GM18499 (cell line): Measurements from ENCODE around the gene DTNA.

Experiments
- ATAC-seq: cut with Tn5 transposase; IDR thresholded peaks from one replicate; pipeline ENCODE4 v1.9.1; 2021; ENCODE audit warnings: moderate number of reproducible peaks; ENCODE audit not compliant: insufficient read depth, unreplicated experiment

The DTNA gene

DNA sequence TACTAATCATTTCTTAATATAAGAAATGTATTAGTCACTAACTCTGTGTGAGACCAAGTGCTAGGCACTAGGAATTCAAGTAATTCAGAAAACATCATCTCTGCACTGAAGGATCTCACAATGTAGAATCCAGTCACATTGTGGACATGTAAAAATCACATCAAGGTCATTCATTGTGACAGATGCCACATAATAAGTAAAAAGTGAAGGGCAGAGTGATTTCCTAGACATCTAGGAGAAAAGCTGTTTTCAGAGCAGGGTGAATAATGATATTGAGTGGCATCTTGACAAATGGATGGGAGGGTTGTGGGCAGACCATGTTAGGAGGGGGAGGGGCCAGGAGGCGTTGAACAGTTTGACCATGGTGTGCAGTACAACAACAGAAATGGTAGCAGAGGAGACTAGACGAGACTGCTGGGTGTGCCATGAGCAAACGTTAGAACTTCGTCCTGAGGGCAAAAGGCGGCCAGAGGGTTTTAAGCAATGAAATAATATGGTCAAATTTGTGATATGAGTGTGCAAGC lies 93.8 kb downstream of the DTNA start:
- ATAC-seq, result no peak

DNA sequence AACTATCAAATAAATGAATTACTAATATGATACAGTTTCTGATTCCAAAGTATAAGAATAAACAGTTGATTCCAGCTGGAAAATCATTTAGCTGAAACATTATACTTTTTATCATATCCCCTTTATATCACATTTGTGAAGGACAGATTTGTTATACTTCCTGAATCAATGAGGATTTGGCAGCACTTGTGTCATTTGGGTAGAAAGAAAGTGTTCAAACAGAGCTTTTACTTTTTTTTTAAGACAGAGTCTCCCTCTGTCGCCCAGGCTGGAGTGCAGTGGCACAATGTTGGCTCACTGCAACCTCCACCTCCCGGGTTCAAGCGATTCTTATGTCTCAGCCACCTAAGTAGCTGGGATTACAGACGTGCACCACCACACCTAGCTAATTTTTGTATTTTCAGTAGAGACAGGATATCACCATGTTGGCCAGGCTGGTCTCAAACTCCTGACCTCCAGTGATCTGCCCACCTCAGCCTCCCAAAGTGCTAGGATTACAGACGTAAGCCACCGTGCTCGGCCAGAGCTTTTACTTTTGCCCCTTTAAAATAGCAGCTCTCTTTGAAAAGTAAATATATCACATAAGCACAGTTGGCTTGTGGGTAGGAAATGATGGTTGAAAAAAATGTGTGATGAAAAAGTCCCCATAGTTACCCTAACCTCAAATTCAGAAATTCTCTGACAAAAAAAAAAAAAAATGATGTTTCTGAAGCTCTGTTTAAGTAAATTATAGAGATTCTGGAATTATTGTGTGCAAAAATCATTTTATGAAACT lies 95.2 kb downstream of the DTNA start:
- ATAC-seq, result no peak

DNA sequence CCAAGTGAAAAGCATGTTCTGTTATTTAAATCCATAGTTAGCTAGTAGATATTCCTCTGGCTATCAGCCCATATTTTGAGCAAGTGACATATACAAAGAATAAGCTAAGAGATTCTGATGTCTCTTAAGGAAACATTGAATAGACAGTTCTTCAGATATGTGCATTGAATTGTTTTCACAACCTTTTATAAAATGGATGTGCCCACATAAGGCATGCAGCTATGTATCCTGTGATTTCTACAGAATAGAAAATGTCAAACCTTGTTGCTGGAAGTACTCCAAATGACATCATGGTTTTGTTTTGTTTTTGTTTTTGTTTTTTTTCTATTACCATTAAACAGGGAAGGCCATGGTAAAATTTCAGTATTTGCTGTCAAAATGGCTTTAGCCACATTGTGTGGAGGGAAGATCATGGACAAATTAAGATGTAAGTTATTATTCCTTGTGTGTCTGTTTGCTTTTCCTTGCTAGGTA lies 95.8 kb downstream of the DTNA start:
- ATAC-seq, result no peak

DNA sequence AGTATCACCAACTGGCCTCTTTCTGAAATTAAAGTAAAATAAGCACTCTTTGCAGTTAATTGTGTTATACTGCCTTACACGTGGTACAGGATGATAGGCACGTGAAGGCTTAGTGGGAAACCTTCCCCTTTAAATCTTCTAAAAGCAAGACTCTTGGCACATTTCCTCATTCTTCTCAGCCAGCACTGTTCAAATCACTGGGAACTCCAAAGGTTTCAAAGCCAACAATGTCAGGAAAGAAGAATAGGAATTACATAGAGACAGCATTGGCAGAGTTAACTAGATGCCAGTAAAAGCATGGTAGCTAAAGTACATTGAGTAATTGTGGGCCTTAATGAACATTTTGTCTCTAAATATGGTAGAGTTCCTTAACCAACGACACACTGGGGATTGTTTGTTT lies 96.4 kb downstream of the DTNA start:
- no peak for ATAC-seq

DNA sequence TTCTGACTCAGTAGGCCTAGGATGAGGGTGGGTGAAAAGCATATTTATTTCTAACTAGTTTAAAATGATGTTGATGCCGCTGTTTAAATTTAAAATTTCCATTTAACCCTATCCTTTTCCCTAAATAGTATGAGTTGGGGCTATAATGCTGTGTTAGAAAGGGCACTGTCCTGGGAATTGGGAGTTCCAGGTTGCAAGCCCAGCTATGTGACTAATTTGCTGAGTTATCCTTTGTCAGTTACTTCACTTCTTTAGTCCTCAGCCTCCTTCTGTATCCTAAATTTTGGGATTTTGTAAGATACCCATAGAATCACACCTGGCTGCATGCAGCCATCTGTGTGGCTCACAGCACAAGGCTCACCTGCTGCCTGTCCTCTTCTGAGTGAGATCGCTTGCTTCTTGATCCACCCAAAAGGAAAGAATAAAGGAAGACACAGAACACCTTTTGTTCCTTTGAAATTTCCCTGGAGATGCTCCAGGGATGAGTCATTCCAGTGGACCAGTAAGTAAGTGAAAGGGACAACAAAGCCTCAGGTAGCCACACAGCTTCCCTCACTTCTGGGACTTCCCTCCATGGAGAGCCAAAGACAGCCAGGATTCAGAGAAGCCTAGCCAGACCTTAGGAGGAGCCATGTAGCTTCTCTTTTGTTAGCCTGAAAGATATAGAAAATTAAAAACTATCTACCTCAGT lies 97.2 kb downstream of the DTNA start:
- ATAC-seq, result no peak

DNA sequence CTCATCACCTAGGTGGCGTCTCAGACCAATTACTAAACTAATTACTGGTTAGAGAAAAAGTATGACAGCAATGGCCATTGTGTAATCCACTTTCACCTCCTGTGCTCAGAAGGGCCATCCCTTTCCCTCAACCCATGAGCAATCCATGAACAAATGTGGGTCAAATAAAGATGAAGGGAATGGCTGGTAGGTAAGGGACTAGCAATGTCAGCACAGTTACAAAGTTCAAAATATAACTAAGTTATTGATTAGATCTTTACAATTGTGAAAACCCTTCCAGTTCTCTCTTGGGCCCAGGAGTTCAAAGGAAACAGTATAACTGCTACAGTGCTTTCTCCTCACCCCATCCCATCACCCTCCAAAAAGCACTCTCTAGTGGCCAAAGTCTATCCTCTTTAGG lies 98.3 kb downstream of the DTNA start:
- no peak for ATAC-seq

DNA sequence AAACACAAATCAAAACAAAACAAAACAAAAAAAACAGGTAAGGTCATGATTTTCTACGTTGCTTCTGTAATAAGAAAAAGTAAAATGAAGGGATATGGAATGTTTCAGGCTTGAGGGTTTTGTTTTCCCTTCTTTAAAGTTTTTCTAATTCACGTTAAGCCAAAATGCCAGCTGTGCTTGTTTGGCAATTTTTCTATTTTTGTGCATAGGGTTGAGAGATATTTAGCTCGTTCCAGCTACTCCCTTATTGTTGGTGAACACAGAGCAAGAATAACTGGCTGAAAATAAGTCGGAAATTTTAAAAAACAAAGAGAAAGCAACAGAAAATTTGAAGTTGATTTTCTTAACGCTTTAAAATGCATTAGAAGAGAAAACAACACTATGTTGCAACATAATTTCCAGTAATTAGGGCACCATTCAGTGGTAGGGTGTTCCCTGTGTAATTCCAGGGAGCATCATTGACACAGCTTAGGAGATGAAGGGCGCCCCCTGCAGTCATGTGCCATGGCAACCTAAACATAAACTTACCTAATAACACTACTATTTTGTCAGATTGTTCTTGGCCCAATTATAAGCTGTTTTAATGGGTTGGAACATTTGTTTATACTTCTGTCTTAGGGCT lies 99.5 kb downstream of the DTNA start:
- ATAC-seq, result no peak

DNA sequence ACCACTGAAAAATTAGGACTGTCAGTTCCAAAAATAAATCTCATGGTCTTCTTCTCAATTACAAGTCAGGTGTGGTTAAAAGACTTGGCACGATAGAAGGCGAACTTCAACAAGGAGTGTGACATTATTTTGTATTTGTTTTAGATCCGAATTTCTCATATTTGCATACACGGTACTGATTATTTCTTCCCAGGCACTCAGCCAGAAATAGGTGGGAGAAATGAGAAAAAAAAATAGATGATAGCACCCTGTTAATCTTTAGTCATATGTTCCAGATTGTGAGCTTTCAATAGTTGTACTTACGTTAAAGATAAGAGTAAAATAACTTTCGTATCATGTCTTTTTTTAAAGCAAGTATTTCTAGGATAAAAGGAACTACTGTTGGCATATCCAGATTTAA lies 106.1 kb downstream of the DTNA start:
- ATAC-seq, result no peak

DNA sequence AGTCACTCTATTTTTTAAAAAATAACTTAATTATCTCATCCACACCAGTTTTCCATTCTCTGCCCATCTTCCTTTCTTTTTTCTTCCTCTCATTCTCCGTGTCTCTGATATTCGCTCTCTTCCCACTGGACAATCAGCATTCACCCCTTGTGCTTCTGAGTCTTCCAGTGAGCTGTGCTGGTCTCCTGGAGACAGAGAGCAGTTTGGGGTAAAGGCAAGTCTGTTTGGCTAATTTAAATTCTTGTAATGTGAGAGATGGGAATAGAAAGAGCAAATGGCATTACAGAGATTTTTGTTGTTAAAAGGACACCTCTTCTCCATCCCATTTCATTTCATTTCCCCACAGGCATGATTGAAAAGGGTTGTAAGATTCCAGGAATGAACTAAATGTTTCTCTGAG lies 107.5 kb downstream of the DTNA start:
- no peak for ATAC-seq

DNA sequence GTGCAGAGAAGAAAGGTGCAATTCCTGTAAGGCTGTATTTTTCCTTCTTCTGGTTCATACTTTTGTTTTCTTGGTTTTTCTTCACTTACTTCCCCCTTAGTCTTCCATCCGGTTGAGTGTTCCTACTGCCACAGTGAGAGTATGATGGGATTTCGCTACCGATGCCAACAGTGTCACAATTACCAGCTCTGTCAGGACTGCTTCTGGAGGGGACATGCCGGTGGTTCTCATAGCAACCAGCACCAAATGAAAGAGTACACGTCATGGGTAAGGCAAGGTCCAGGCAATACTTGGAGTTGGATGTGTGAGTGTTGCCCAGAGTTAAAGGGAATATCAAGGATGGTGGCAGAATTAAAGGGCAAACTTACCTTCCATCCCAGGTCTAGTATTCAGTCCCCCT lies 108.0 kb downstream of the DTNA start:
- ATAC-seq, result no peak

DNA sequence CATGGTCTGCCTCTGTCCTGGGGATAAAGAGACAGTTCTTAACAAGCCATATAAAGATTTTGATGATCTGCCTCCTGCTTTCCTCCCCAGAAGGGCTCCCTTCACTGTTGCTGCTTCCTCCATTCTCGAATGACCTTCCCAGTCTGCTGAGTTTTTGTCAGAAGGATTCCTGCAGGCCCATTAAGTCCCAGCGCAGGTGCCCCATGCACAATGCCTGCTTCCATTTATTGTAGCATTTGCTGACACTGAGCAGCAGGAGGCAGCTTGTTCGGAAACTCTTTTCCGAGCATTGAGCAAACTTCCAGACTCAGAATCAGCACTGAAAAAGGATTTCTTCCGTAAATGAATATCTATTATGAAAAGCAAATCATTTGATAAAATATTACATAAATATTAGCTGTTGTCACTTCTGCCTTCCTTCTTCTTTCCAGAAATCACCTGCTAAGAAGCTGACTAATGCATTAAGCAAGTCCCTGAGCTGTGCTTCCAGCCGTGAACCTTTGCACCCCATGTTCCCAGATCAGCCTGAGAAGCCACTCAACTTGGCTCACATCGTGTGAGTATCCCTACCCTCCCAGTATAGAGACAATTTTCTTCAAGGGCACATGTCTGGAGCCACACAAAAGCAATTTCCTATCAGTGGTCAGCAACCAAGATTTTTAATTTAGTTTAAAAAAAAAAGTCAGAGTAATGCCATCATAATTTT lies 110.4 kb downstream of the DTNA start:
- no peak for ATAC-seq

DNA sequence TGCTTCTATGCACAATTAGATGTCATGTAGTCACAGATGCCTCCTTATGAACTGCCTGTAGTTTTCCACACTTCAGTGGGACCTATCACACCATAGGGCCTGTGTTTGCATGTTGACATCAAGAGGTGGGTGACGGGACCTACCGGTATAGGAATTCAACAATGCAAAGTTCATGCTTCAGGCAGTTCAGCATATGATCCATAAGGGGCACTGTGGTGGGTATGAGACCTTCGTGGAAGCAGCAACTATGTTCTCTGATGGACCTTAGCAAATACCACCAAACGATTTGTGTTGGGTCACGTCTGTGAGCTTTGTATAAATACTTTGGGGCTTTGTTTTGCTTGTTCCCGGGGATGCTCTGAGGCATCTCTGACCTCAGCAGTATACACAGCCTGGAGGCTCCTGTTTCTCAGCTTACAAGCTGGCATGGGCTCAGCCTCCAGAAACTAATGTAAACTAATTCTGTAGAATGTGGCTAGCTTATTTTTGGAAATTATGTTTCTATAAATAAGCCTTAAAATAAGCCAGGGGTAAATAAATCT lies 111.6 kb downstream of the DTNA start:
- ATAC-seq, result no peak

DNA sequence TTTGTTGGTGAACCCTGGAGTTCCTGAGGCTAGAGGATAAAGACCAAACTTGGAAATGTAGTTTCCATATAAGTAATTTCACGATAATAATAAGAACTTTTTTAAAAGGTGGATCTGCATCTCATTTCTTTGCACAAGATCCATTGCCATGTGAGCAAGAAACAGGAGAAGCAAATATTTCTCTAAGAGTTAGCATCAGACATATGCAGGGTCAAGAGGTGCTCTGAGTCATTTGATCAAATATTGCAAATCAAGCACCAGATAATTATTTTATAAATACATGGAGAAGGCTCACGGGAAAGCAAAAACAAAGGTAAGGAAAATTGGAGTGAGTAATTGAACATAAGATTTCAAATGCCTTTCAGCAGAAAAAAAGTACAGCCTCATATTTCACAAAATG lies 118.0 kb downstream of the DTNA start:
- no peak for ATAC-seq

DNA sequence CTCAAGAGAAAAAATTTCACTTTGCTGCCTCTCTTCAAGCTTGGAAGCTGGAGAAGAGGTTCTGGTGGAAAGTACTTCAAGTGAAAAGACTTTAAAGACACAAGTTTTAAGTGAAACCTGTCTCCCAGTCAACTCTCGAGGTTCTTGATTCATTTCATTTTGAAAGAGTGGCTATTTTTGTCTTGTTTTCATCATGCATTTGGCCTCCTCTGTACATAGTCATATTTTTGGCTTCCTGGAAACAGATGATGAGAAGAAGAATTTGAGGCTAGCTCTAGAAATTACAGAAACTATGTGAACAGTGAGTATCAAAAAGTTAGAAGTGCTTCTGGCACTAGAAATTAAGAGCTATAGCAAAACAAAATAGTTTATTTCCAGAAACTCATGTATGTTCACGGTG lies 124.8 kb downstream of the DTNA start:
- no peak for ATAC-seq

DNA sequence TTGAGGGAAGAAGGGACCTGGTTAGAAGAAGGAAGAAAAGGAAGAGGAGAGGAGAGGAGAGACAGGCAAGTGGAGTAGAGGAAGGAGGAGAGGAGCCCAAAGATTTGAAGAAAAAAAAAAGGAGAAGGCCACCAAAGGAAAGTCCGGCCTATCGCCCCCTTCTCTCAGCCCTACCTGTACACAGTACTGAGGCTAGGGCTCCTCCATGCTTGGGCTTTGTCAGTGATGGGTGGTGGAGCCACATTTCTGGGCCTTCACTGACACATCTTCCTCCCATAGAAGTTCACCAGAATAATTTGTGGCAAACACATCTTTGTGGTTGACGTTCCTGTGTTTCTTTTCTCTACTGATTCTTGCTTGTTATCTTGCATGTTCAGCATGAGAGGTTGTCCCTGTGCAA lies 125.4 kb downstream of the DTNA start:
- ATAC-seq, result no peak

DNA sequence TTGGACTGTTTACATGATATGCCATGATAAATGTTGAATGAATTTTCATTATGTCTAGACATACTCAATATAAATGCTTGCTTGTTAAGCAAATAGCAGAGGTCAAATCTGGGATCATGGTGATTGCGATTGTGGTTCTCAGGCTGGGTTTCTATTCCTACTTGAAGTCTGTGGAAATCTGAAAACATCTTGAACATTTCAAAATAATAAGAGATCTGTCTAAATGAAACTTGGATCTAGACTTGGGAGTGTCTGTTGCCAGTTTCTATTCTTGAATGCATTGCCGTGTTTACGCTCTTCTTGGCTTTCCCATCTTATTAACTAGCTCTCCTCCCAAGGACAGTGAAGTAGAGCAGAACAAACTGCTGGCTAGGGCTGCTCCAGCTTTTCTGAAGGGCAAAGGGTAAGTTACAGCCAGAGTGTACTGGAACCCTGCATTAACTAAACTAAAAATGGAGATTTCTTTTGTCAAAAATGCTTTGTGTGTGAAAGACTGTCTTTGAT lies 127.7 kb downstream of the DTNA start:
- no peak for ATAC-seq

DNA sequence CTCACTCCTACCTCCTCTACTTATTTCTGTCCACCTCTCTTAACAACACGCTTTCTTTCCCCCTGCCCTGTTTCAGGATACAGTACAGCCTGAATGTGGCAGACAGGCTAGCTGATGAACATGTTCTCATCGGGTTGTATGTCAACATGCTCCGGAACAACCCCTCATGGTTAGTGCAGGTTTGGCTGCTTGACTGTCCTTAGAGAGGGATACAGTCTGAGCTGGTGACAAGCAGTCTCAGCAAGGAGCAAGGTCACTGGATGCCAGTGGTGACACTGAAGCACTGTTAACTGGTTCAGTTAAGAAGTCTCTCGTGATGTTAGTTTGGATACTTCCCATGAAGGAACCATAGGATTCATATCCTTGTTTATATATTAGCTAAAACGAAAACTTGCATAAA lies 128.6 kb downstream of the DTNA start:
- no peak for ATAC-seq

DNA sequence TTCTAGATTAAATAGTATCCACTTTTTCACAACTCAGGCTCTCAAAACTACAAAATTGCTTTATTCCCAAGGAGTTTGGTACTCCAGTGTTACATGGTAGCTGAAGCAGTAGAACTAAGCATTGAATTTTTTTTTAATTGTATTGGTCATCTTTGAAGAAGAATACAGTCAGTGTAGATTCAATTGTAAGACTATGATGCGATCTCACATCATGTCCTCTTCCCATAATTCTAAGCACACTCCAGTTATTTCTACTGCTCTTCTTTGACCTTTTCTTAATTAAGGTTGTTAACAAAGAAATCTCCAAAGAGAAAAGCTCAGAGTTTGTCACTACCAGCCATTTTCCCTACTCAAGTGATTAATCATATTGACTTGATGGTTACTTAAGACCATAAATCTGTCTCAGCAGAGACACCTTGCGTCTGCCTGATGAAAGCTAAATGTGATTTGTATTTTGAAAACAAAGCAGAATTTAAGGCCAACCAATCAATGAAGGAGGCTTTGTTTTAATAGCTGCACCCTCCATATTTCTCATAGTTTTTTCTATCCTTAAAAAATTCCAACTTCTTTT lies 130.2 kb downstream of the DTNA start:
- no peak for ATAC-seq

DNA sequence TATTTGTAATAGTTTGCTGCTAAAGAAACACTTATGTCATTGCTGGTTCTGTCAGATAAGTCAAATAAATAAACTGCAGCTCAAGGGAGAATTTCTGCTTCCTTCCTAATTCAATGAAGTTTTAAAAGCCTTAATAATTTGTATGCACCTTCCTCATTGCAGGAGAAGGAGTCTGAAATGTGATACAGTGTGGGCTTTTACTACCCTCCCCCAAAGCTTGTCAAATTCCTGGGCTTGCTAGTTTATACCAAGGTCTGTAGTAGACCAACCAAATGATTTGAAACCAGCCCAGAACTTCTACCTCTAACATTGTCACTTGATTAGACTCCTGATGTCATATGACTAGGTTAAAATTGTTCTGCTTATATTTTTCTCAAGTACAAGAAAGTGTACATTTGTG lies 131.8 kb downstream of the DTNA start:
- ATAC-seq, result no peak

DNA sequence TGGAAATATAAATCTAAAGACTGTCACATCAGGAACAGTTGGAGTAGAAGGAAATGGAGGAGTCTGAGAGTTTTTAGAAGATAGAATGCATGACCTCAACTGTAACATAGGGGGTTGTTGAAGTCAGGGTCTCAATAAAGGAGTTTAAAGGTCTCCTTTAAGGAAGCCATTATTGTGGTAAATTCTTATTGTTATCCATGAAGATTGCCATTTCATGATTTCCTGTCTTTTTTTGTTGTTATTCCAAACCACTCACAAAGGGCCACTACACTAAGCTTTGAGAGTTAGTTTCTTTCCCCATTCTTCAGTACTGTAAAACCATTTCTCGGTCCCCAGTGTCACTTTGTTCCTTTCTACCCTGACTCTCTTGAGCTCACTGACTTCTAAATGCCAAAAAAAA lies 134.0 kb downstream of the DTNA start:
- ATAC-seq, result no peak
